K562 (cell line): Measurements from ENCODE around the gene ADAMTSL3. TPM values are rescaled to one million over a fixed set of nuclear protein-coding genes. Genes with fewer than 3 reads are reported as not detected.

ENCODE experiments used
- ATAC-seq: fragments of 200-7000 bp; cut with Tn5 transposase; 3 replicates; pipeline ENCODE4 v1.9.1; 2020; ENCODE audit warnings: moderate library complexity
- BruUV-seq: library from RNA; stranded (reverse); fragments of 400-500 nt; replicated peaks from 2 replicates; lab custom pipeline; 2021; lab: Mats Ljungman, UMichigan
- CTCF ChIA-PET: fragments of 300-600 bp; formaldehyde crosslinking; extraction: SDS; loops from one replicate; lab custom pipeline; 2021; ENCODE audit warnings: low intra/inter-chr PET ratio; lab: Yijun Ruan, JAX
- POLR2A ChIA-PET: fragments of 300-600, 350-650 bp; sonication (Branson Sonifier 250); formaldehyde crosslinking; extraction: SDS; loops from one replicate; lab custom pipeline; 2021; ENCODE audit warnings: antibody characterized with exemption, inconsistent platforms; lab: Yijun Ruan, JAX
- DNase-seq, 4 experiments: peaks; one replicate each; pipeline versions ENCODE4 v3.0.0 to v3.0.0-alpha.2; 2011 to 2018; ENCODE audit warnings: low spot score in 3 of 4, mixed read lengths in 3 of 4; ENCODE audit errors: extremely low read depth in 1 of 4
- FAIRE-seq: peaks from 2 replicates; lab custom pipeline; 2011; peaks lifted over from hg19 to GRCh38; lab: Jason Lieb, UNC
- H2AFZ ChIP-seq: 2 replicates; pipeline ENCODE4 v1.6.0; 2011; ENCODE audit warnings: low read depth, low read length, control low read depth, inconsistent platforms
- H3K27ac ChIP-seq: fragments of 200-600 bp; 3 replicates; pipeline ENCODE4 v1.8.0; 2011; ENCODE audit warnings: low read depth, mild to moderate bottlenecking, control low read depth, inconsistent platforms, low read length, moderate library complexity, mixed read lengths; ENCODE audit errors: extremely low read depth
- H3K27me3 ChIP-seq, 2 experiments: fragments of 300-600 bp in 1 of 2; 2 replicates in 1 of 2; 3 replicates in 1 of 2; pipeline versions ENCODE4 v1.6.0 to v1.8.0; 2011; ENCODE audit warnings: inconsistent platforms in 2 of 2, low read length in 2 of 2, mild to moderate bottlenecking in 1 of 2, mixed read lengths in 1 of 2, moderate library complexity in 1 of 2; ENCODE audit not compliant: control insufficient read depth in 2 of 2, insufficient read depth in 2 of 2
- H3K36me3 ChIP-seq: fragments of 300-600 bp; 3 replicates; pipeline ENCODE4 v1.8.0; 2011; ENCODE audit warnings: mild to moderate bottlenecking, low read length, inconsistent platforms; ENCODE audit not compliant: control insufficient read depth, insufficient read depth
- H3K4me1 ChIP-seq, 2 experiments: fragments of 200-600 bp in 1 of 2; replicated peaks in 1 of 2; 2 replicates in 1 of 2; 3 replicates in 1 of 2; pipeline versions ENCODE4 v1.5.1 to v1.8.0; 2011; ENCODE audit warnings: inconsistent platforms in 2 of 2, low read length in 2 of 2, mild to moderate bottlenecking in 1 of 2, mixed read lengths in 1 of 2, moderate library complexity in 1 of 2; ENCODE audit not compliant: control insufficient read depth in 2 of 2, insufficient read depth in 2 of 2
- H3K4me2 ChIP-seq: 2 replicates; pipeline ENCODE4 v1.6.1; 2011; ENCODE audit warnings: low read length, control low read depth, inconsistent platforms, mixed read lengths; ENCODE audit not compliant: insufficient read depth
- H3K4me3 ChIP-seq: fragments of 200-600 bp; sonication (generic), shearing (Covaris generic); 2 replicates; pipeline ENCODE4 v1.5.1; 2016; ENCODE audit warnings: control low read depth, inconsistent platforms
- H3K79me2 ChIP-seq: fragments of 200-600 bp; 3 replicates; pipeline ENCODE4 v1.8.0; 2011; ENCODE audit warnings: low read length, inconsistent platforms; ENCODE audit not compliant: control insufficient read depth, insufficient read depth
- H3K9ac ChIP-seq, 2 experiments: 2 replicates each; pipeline versions ENCODE4 v1.6.0 to v1.6.1; 2011; ENCODE audit warnings: low read depth in 2 of 2, low read length in 2 of 2, control low read depth in 1 of 2, inconsistent platforms in 1 of 2, mild to moderate bottlenecking in 1 of 2, mixed read lengths in 1 of 2; ENCODE audit not compliant: insufficient read depth in 1 of 2
- H3K9me1 ChIP-seq: one replicate; pipeline ENCODE4 v1.6.0; 2011; ENCODE audit warnings: inconsistent platforms, mild to moderate bottlenecking, low read length, moderate library complexity; ENCODE audit not compliant: control insufficient read depth, insufficient read depth
- H3K9me3 ChIP-seq: replicated peaks from 2 replicates; pipeline ENCODE4 v1.5.1; 2011; ENCODE audit warnings: low read depth, low read length, inconsistent platforms; ENCODE audit not compliant: control insufficient read depth, insufficient read depth
- H4K20me1 ChIP-seq: replicated peaks from 2 replicates; pipeline ENCODE4 v1.6.1; 2011; ENCODE audit warnings: low read length, inconsistent platforms, mixed read lengths; ENCODE audit not compliant: control insufficient read depth, insufficient read depth
- ZNF239 ChIP-seq: fragments of 250-450 bp; sonication (Bioruptor Pico); IDR thresholded peaks from 2 replicates; pipeline ENCODE4 v1.4.0; 2020; ENCODE audit warnings: mild to moderate bottlenecking
- WGBS: fragments of 100-300 bp; shearing (Covaris generic); methylation state at CpG from one replicate; pipeline ENCODE4 v1.1.6; 2016; ENCODE audit warnings: low coverage, mixed read lengths; ENCODE audit not compliant: insufficient coverage; ENCODE audit errors: missing lambda C conversion rate; 5-methylcytosine and 5-hydroxymethylcytosine counted together
- in situ Hi-C: fragments of 300-500 bp; cut with MboI; formaldehyde crosslinking; loops from 4 replicates; pipeline ENCODE4 v1.15.0; 2018; ENCODE audit warnings: inconsistent platforms, mixed read lengths
- intact Hi-C: fragments of 100-400 bp; cut with micrococcal nuclease; formaldehyde crosslinking; loops from 2 replicates; pipeline ENCODE4 v1.14.2; 2022
- polyA plus RNA-seq, 8 experiments: library from polyadenylated mRNA; depleted of rRNA in 4 of 8; stranded (reverse) in 5 of 8; unstranded in 3 of 8; fragments of >200 nt; fragmentation: Nextera tagmentation in 2 of 8; fragmentation: Illumina TruSeq in 1 of 8; extraction: Ambion mirVana in 2 of 8; extraction: Trizol in 1 of 8; gene quantifications; 2 replicates each; pipeline versions ENCODE4 v1.2.1 to v1.2.3, GENCODE V29; 2011 to 2014; ENCODE audit warnings: inconsistent platforms in 1 of 8, missing spikeins in 1 of 8
- total RNA-seq, 7 experiments: library from RNA; depleted of rRNA in 6 of 7; stranded (reverse); fragments of >200 nt in 6 of 7; fragmentation: Illumina TruSeq in 2 of 7; extraction: Trizol in 2 of 7; gene quantifications; 2 replicates each; pipeline versions ENCODE4 v1.2.1 to v1.2.3, GENCODE V29; 2011 to 2021; ENCODE audit warnings: low replicate concordance in 1 of 7
- TF ChIP-seq, protein P1 (sequence below): fragments of 450-650 bp; IDR thresholded peaks from 2 replicates; pipeline ENCODE4 v1.6.1; 2016; ENCODE audit warnings: mild to moderate bottlenecking, moderate library complexity

ADAMTSL3 gene
- total and polyA plus RNA-seq, 9 of the 15 experiments (the other 6 are each of a cell fraction or from before 2014, with no cell fraction given), result 0.01 to 0.18 (median 0.07) TPM; not detected in 3

GRCh38 chr15:83959477-83959876 lies 305.6 kb downstream of the ADAMTSL3 start:
- Histone ChIP-seq H3K4me1 (no peaks in the 10 kb centered on the region), H3K36me3 (no peaks in the 10 kb centered on the region), H3K9ac (no peak overlapping the region), H3K27ac (no peak overlapping the region), H3K9me3 (no peaks in the 10 kb centered on the region), H3K79me2 (no peaks in the 10 kb centered on the region), H4K20me1 (no peaks in the 10 kb centered on the region), H3K9me1 (no peaks in the 10 kb centered on the region), H3K27me3 (no peaks in the 10 kb centered on the region), H3K4me3 (no peak overlapping the region), H3K4me2 (no peak overlapping the region), H2AFZ (no peak overlapping the region)
- no peak for DNase-seq
- in situ Hi-C loops, result no loop called here
- ChIA-PET POLR2A (no interaction called here), CTCF (no interaction called here)
- no peak for ATAC-seq
- FAIRE-seq, result no peak
- no TSS peak for BruUV-seq
- 0% methylated on average over 2 of the region's 2 CpGs for WGBS
- intact Hi-C loops, result no loop called here
- TF ChIP-seq, protein P1, sequence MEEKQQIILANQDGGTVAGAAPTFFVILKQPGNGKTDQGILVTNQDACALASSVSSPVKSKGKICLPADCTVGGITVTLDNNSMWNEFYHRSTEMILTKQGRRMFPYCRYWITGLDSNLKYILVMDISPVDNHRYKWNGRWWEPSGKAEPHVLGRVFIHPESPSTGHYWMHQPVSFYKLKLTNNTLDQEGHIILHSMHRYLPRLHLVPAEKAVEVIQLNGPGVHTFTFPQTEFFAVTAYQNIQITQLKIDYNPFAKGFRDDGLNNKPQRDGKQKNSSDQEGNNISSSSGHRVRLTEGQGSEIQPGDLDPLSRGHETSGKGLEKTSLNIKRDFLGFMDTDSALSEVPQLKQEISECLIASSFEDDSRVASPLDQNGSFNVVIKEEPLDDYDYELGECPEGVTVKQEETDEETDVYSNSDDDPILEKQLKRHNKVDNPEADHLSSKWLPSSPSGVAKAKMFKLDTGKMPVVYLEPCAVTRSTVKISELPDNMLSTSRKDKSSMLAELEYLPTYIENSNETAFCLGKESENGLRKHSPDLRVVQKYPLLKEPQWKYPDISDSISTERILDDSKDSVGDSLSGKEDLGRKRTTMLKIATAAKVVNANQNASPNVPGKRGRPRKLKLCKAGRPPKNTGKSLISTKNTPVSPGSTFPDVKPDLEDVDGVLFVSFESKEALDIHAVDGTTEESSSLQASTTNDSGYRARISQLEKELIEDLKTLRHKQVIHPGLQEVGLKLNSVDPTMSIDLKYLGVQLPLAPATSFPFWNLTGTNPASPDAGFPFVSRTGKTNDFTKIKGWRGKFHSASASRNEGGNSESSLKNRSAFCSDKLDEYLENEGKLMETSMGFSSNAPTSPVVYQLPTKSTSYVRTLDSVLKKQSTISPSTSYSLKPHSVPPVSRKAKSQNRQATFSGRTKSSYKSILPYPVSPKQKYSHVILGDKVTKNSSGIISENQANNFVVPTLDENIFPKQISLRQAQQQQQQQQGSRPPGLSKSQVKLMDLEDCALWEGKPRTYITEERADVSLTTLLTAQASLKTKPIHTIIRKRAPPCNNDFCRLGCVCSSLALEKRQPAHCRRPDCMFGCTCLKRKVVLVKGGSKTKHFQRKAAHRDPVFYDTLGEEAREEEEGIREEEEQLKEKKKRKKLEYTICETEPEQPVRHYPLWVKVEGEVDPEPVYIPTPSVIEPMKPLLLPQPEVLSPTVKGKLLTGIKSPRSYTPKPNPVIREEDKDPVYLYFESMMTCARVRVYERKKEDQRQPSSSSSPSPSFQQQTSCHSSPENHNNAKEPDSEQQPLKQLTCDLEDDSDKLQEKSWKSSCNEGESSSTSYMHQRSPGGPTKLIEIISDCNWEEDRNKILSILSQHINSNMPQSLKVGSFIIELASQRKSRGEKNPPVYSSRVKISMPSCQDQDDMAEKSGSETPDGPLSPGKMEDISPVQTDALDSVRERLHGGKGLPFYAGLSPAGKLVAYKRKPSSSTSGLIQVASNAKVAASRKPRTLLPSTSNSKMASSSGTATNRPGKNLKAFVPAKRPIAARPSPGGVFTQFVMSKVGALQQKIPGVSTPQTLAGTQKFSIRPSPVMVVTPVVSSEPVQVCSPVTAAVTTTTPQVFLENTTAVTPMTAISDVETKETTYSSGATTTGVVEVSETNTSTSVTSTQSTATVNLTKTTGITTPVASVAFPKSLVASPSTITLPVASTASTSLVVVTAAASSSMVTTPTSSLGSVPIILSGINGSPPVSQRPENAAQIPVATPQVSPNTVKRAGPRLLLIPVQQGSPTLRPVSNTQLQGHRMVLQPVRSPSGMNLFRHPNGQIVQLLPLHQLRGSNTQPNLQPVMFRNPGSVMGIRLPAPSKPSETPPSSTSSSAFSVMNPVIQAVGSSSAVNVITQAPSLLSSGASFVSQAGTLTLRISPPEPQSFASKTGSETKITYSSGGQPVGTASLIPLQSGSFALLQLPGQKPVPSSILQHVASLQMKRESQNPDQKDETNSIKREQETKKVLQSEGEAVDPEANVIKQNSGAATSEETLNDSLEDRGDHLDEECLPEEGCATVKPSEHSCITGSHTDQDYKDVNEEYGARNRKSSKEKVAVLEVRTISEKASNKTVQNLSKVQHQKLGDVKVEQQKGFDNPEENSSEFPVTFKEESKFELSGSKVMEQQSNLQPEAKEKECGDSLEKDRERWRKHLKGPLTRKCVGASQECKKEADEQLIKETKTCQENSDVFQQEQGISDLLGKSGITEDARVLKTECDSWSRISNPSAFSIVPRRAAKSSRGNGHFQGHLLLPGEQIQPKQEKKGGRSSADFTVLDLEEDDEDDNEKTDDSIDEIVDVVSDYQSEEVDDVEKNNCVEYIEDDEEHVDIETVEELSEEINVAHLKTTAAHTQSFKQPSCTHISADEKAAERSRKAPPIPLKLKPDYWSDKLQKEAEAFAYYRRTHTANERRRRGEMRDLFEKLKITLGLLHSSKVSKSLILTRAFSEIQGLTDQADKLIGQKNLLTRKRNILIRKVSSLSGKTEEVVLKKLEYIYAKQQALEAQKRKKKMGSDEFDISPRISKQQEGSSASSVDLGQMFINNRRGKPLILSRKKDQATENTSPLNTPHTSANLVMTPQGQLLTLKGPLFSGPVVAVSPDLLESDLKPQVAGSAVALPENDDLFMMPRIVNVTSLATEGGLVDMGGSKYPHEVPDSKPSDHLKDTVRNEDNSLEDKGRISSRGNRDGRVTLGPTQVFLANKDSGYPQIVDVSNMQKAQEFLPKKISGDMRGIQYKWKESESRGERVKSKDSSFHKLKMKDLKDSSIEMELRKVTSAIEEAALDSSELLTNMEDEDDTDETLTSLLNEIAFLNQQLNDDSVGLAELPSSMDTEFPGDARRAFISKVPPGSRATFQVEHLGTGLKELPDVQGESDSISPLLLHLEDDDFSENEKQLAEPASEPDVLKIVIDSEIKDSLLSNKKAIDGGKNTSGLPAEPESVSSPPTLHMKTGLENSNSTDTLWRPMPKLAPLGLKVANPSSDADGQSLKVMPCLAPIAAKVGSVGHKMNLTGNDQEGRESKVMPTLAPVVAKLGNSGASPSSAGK, result no peak
- no peak for TF ChIP-seq ZNF239 (CRISPR knock-in tag)
